ENCODE data around the gene IQCK.

The IQCK gene

GRCh38 chr16:19864566-19864965, 146.5 kb downstream of the IQCK start:
- no peak for DNase-seq

DNA sequence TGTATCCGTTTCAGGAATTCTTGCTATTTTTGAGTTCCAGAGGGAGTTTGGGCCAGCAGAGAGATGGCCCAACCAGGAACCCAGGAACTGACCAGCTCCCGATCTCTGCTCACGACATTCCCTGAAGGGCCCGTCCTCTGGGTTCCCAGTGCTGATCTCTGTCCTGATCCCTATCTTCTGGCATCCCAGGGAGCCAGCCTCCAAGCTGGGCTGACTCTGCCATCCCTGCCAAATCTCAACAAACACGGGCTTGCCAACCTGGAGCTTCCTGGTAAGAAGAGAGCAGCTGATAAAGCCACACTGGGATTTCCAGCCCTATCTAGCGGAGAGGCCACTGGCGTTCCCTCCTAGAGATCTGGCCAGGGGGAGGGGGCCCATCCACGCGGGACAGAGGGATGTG, 150.3 kb downstream of the IQCK start:
- no peak for DNase-seq

DNA sequence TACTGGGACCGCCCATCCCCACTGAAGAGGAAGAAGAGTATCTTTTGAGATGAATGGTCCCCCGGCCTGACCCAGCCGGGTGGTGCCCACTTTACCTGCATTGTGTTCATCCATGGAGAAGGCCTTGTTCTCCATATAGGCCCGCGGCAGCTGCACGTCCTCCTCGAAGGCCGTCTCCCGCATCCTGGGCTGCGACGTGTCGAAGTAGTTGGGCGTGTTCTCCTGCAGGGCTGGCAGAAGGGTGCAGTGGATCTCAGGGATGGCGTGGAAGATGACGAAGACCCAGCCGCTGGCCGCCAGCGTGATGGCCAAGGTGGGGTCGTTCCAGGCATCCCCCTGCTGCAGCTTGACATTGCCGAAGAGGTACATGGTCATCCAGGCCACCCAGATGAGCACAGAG, 153.7 kb downstream of the IQCK start:
- DNase-seq, result no peak

- DNase-seq, result no peak
Observed at GRCh38 chr16:19872179-19872863, 154.2 kb downstream of the IQCK start.

- DNase-seq, result no peak
Observed at GRCh38 chr16:19872935-19873334, 154.9 kb downstream of the IQCK start.

DNA sequence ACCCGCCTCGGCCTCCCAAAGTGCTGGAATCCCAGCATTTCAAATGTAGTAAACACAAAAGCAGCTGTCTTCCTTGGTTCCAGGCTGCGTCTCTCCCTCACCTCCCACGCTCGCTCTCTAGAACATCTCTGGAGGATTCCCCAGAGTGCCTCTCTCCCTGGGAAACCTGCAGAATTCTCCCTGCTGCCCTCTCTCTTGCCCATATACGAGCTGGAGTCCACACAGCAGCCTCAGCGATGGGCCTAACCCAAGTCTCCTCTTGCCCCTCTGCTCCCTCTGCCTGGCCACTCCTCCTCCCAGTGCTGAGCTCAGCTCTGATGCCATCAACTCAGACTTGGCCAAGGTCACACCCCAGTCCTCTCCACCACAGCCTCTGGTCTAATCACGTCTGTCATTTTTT, 156.0 kb downstream of the IQCK start:
- no peak for DNase-seq

DNA sequence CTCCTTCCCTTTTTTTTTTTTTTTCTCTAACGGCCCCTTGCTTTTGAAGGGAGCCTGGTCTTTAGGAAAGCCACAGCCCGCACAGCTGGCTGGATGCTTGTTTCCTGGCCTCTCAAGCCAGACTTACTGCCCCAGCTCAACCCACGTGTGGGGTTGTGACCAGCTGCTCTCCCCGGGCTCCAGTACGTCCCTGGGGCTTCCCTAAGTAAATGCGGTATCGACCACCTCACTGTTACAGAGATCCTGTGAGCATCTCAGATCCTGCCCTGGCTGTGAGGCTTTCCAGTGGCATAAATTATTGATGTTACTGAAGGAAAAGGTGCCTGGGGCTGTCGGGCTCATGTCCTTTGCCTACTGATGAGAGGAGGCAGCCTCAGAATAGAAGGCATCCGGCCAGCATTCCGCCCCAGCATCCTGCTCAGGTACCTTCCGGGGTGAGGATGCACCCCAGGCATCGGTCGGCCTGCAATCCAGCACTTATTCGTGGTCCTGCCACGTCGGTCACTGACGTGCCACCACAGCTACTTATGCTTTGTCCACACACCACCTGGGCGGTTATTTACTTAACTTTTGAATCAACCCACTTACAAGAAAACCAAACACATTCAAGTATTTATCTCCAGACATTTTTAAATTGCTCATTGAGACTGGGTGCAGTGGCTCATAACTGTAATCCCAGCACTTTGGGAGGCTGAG, 156.9 kb downstream of the IQCK start:
- DNase-seq, result no peak

DNA sequence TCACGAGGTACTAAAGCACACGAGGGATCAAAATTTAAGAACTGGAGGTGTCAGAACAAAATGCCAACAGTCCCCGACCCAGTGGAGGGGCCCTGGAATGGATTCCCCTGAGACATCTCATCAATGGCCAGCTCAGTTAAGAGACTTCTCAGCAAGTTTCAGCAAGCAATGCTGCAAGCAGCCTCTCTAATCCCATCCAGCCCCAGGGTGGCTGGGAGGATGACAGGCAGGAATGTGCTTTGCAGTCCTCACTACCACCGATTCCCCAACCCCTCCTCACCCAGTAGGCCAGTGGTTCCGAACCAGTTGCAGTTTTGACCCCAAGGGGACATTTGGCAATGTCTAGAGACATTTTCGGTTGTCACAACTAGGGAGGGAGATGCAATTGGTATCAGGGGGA, 157.8 kb downstream of the IQCK start:
- no peak for DNase-seq

DNA sequence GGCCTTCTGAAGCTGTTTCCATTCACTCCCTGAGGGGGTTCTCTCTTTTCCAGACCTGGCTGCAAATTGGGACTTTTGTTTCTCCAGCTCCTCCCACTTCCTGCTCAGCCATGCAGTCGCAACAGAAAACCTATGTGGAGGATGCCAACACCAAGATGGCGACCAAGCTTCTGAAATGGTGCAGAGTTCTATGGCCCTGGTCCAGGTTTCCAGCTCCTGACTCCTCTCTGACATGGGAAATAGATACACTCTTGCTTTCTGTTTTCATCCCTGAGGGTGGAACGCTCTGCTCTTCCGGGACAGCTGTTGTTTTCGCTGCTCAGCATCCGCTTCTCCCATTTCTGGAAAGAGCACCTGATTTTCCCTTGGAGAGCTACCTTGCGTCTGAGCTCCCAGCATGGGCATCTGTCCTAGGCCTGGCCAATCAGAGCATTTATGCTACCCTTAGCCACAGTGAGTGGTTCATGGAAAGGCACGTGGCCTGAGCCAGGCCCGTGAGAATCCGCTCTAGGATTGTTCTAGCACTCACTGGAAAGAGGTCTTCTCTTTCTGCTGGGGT, 158.5 kb downstream of the IQCK start:
- DNase-seq, result no peak

DNA sequence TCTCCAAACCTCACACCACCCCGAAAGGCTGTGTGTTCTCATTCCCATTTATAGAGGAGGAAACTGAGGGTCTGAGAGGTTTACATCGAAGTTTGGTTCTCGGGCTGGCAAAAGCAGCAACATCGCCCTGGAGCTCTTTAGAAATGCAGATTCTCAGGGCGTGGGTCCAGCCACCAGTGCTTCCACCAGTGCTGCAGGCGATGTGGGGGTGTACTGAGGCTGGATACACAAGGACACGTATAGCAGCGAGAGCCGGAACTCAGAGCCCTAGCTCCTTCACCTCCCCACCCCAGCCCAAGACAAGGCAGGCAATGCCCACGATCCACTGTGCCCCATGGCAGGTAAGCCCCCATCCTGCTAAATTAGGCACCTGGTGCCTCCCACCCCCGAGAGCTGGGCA, 160.7 kb downstream of the IQCK start:
- DNase-seq, result no peak

DNA sequence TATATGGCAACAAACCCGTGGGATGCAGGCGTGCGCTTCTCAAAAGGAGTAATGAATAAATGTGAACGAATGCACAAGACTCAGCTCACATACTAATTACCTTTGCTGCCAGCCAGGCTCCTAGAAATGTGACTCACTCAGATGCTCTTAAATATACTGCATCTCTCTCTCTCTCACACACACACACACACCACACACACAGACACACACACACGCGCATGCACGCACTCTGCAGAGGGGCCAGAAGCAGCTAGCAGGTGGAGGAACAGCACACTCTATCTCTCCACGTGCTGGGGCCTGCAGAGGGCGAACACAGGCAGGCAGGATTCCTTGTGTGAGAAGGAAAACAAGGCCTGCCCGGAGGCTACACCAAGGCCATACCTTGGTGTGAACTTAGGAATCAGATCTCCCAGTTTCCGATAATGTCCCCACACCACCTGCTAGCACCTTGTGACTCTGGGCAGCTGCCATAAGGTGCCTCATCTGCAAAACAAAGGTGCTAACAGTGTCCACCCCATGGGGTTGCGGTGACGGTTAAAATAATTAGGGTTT, 161.2 kb downstream of the IQCK start:
- DNase-seq, result no peak

DNA sequence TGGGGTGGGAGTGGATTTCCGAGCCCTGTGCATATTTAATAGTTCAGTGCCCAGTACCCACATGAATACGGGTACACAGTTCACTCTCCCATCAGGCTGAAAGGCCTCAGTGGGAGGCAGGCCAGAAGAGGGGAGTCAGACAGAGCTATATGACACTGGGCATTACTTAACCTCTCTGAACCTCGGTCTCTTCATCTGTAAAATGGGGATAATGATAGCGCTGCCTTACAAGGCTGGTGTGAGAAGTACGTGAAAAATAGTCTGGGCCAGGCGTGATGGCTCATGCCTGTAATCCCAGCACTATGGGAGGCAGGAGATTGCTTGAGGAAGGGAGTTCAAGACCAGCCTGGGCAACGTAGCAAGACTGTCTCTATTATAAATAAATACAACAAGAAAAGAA, 163.0 kb downstream of the IQCK start:
- no peak for DNase-seq

- DNase-seq, result no peak
Observed at GRCh38 chr16:19881783-19882182, 163.7 kb downstream of the IQCK start.

- DNase-seq, result no peak
Observed at GRCh38 chr16:19882186-19882585, 164.1 kb downstream of the IQCK start.

- no peak for DNase-seq
Observed at GRCh38 chr16:19882646-19883045, 164.6 kb downstream of the IQCK start.

- no peak for DNase-seq
Observed at GRCh38 chr16:19883296-19883965, 165.4 kb downstream of the IQCK start.

DNA sequence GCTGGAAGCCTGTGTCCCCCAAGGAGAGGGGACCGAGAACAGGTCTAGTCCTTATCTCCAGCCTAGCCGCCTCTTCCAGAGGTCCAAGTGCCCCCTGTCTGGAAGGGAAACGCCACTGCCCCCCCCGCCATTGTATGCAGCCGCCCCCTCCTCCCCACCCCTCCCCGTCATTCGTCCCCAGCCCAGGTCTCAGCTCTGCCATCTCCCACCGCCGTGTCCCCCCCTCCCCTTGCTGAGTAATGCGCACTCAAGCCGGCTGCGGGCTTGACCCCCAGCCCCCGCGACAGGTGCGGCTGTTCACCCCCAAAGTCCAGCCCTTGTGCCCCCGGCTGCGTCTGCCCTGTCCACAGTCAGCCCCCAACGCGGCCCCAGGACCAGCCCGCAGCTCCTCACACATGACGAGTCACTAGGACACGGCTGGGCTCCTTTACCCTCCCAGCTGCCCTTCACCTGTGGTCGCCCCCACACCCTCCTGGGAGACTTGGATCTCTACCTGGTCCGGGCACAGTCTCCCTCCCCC, 166.0 kb downstream of the IQCK start:
- DNase-seq, result no peak

DNA sequence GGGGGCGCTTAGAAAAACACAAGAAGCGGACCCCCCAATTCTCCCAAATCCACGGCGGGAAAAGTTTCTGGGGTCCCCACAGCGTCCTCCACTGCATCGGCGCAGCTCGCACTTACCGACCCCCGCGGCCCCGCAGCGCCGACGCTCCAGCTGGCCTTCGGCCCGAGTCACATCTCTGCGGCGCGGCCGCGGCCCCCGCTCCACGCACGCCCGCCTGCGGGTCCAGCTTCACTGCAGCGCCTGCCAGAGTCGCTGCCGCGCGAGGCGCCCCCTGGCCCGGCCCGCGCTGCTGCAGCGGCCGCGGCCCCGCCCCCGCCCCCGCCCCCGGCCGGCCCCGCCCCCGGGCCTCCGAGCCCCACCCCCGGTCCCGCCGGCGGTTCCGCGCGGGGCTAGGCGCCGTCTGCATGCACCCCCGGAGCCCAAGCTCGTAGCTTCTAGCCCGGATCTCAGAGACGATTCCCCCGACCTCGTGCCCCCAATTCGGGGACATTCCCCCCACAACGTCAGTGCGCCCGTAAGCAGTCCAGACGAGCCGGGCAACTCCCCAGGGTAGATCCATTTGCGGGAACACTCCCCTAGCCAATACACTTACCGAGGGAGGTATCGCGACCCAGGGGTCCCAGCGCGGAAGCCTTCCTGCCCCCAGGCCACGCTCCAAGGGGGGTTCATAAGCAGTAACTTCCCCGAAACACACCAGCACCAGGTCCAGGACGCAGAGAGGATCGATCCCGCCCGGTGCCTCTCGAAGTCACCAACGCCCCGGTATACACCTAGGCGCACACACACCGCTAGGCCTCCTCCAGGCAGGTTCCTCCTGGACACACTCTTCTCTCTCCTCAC, 166.8 kb downstream of the IQCK start, which contains the start of gene GPRC5B:
Gene GPRC5B, minus strand, starts transcription at position 238 of the 840 bp plus-strand sequence. CDS start 12,003 bp downstream, outside the sequence.
- no peak for DNase-seq

DNA sequence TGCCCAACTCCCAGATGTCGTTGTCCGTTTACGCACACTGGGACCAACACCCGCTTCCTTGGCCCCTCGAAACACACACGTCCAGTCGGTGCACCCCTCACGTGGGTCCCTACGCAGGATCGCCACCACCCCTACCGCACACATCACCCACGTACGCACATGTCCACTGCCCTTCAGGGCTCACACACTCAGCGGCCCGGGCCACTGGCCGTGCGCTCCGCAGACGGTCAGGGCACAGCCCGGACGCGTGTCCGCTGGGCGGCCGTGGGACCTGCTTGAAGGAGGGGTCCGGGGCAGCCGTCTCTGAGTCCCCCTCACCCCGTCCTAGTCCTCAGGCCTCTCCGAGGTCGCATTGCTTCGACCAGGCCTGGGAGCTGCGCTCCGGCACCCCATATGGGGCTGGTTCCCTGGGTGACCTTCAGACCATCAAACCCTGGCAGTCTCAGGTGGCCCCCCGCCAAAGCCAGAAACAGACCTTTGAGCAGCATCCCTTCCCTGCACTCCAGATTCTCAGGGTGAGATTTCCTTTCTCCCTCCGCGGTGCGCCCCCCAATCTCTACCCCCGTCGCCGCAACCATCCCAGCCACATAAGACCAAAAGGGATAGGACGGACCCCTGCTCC, 167.5 kb downstream of the IQCK start:
- no peak for DNase-seq

DNA sequence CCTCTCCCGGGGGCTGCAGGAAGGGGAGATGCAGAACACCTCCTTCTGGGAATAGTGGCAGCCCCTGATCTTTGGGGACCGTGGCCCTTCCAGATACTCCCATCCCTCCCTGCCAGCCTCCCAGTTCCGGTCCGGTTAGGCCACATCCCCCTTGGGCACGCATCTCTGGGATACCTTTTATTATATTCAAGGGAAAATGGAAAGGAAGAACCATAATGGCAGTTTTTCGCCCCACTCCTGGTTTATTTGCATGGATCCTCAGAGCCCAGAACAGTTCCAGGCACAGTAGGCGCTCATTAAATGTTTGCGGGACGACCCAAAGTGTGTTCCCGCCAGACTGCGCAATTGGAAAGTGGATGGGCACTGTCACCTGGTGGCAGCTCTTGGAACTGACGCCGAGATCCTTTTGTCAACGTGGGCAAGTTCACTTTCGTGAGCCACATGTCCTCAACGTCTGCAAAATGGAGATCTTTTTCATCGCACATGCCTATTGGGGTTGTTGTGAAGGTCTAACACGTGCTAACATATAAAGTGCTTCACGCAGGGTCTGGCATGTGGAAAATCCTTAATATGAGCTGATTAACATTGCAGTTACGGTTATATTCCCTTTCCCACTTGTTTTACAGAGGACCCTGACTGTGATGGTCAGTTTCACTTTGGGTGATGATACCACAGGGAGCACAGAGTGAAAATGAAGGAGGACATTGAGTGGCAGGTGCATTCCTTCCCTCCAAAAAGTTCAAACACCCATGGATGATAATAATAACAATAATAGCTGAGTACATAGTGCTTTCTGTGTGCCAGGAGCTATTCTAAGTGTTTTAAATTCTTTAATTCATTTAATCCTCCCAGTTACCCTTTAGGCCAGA, 168.2 kb downstream of the IQCK start:
- DNase-seq, result no peak

- DNase-seq, result no peak
Observed at GRCh38 chr16:19888834-19889233, 170.8 kb downstream of the IQCK start.
